ENCODE data around the gene ANO8.

ANO8 gene

GRCh38 chr19:17294051-17294891 lies 40.4 kb downstream of the ANO8 start:
- intact Hi-C loops (cut with DNase I; ENCODE audit: low total_unique reads), result no loop called here
- DNase-seq, result no peak
- H3K9me3 ChIP-seq, result no peaks in the 10 kb centered on the region

DNA sequence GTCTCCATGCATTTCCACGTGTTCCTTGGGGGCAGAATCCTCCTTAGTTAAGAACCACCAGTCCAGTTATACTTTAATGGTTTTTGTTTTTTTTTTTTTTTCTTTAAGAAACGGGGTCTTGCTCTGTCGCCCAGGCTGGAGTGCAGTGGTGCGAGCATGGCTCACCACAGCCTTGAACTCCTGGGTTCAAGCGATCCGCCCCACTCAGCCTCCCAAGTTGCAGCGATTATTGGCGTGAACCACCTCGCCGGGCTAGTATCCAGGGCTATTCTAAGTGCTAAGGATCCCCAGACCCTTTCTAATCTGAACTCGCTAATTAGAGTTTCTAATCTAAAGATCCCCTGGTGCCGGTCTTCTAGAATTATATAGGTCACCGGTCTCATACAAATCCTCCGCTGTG lies 41.0 kb downstream of the ANO8 start:
- intact Hi-C loops (cut with DNase I; ENCODE audit: low total_unique reads), result no loop called here
- Histone ChIP-seq H3K36me3 (peaks cover 0 to 20% (median 7%) of the 10 kb centered on the region in 3 donors), H3K4me3 (no peak overlapping the region), H3K9me3 (no peaks in the 10 kb centered on the region), H3K27ac (no peak overlapping the region), H3K27me3 (peaks cover 0 to 8% of the 10 kb centered on the region in 2 donors), H3K4me1 (peaks cover 0 to 17% (median 8%) of the 10 kb centered on the region in 4 donors)
- DNase-seq, result no peak
- no peak for TF ChIP-seq CTCF (IDR thresholded peaks at IDR 0.05)

More at GRCh38 chr19:17294051-17294891, 40.4 kb downstream of the ANO8 start:
- no peak overlapping the region for H3K27ac ChIP-seq
- H3K27me3 ChIP-seq, result peaks cover 0 to 3% of the 10 kb centered on the region in 2 donors
- H3K4me3 ChIP-seq, result no peak overlapping the region
- peaks cover 0 to 17% (median 8%) of the 10 kb centered on the region in 4 donors for H3K4me1 ChIP-seq
- no peak for TF ChIP-seq CTCF (IDR thresholded peaks at IDR 0.05)
- H3K36me3 ChIP-seq, result peaks cover 0 to 26% (median 7%) of the 10 kb centered on the region in 3 donors

DNA sequence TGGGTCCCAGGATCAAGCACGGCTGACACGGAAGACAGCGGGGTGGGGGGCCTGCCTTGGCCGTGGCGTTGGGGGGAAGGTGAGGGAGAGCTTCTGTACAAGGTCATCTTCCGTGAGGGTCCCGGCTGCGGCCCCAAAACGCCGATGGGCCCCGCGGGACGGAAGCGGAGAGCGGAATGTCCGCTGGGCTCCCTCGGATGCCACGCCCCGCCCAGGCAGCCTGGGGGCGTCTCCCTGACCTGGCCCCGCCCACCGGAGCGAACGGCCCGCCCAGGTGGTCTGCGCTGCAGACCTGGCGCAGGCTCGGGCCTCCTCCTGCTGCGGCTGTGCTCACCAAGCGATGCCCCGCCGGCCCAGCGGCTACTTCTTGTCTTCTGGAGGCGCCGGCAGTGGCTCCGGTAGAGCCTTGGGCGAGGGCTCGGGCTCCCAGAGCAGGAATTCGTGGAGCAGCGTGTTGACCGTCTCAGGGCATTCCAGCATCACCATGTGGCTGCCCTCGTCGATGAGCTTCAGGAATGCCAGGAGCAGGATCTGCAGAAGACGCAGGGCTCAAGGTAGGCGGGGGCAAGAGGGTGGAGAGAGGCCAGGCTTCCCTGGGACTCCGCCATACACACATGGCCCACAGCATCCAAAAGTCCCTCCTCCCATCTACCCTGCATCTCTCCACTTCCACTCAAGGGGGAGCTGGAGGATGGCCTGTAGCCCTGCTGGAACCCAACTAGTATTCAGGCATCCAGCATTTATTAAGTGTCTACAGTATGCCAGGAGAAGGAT lies 42.2 kb downstream of the ANO8 start:
- peaks cover 0 to 9% of the 10 kb centered on the region in 2 donors for H3K27me3 ChIP-seq
- peaks cover 0 to 13% (median 0%) of the 10 kb centered on the region in 3 donors for H3K36me3 ChIP-seq
- peak overlapping the region; percentile 56 to 78 for H3K27ac ChIP-seq
- no peaks in the 10 kb centered on the region for H3K9me3 ChIP-seq
- peak; percentile 72 to 74 for TF ChIP-seq CTCF (IDR thresholded peaks at IDR 0.05)
- intact Hi-C loops (cut with DNase I; ENCODE audit: low total_unique reads), result no loop called here
- H3K4me1 ChIP-seq, result peaks cover 0 to 17% (median 8%) of the 10 kb centered on the region in 4 donors
- peak overlapping the region; percentile 54 to 71 for H3K4me3 ChIP-seq
- DNase-seq, result peak; percentile 78 to 85

DNA sequence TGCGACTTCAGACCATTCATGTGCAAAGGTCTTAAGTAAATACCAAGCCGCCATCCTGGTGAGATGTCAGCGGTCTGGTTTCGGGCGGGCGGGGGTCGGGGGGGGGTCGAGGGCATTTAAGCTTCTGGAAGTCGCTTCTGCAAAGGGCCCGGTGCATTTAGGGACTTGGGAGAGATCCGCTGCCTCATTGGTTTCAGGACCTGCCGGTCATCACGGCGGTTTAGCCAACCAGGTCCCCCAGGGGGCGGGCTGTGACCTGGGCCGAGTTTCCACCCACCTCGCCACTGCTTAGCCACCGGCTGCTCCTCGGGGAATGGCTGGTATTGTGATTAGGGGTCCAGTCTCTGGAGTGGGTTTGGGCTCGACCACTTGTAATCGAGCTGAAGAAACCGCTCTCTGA lies 45.2 kb downstream of the ANO8 start:
- no peak overlapping the region for H3K4me3 ChIP-seq
- intact Hi-C loops (cut with DNase I; ENCODE audit: low total_unique reads), result no loop called here
- DNase-seq, result no peak
- H3K27ac ChIP-seq, result no peak overlapping the region
- peaks cover 0 to 17% (median 8%) of the 10 kb centered on the region in 4 donors for H3K4me1 ChIP-seq
- peaks cover 0 to 5% (median 0%) of the 10 kb centered on the region in 3 donors for H3K36me3 ChIP-seq
- H3K9me3 ChIP-seq, result no peaks in the 10 kb centered on the region
- H3K27me3 ChIP-seq, result peaks cover 0 to 9% of the 10 kb centered on the region in 2 donors
- TF ChIP-seq CTCF (IDR thresholded peaks at IDR 0.05), result no peak

GRCh38 chr19:17286752-17287151 lies 47.9 kb downstream of the ANO8 start:
- H3K9me3 ChIP-seq, result no peaks in the 10 kb centered on the region
- intact Hi-C loops (cut with DNase I; ENCODE audit: low total_unique reads), result no loop called here
- no peak overlapping the region for H3K27ac ChIP-seq
- no peak for TF ChIP-seq CTCF (IDR thresholded peaks at IDR 0.05)
- peaks cover 0 to 26% of the 10 kb centered on the region in 2 donors for H3K27me3 ChIP-seq
- no peak for DNase-seq
- H3K4me1 ChIP-seq, result peaks cover 0 to 18% (median 10%) of the 10 kb centered on the region in 4 donors
- no peak overlapping the region for H3K4me3 ChIP-seq
- no peaks in the 10 kb centered on the region for H3K36me3 ChIP-seq

Measured in tibial artery (tissue), 4 donors.